ENCODE data around the gene APLP1. TPM values are rescaled to one million over a fixed set of nuclear protein-coding genes. Genes with fewer than 3 reads are reported as not detected.
A peak's percentile ranks its signal among the peaks of the same experiment; 100 is the strongest.

Gene APLP1
- total RNA-seq, 6 experiments from 2014 or later = 0.27 to 1.5 (median 0.37) TPM; not detected in 3

GRCh38 chr19:35858311-35858710 lies 10.1 kb upstream of the APLP1 start:
- no peaks in the 10 kb centered on the region for H3K36me3 ChIP-seq
- H3K27me3 ChIP-seq = peaks cover 0 to 12% of the 10 kb centered on the region in 2 donors
- no peak for DNase-seq
- WGBS (ENCODE audit: insufficient coverage, low coverage, low lambda C conversion rate, missing lambda C conversion rate) = no CpG with 5 or more reads among the region's 6 CpGs
- no peaks in the 10 kb centered on the region for H3K9me3 ChIP-seq
- no peak for TF ChIP-seq POLR2A (IDR thresholded peaks at IDR 0.05)
- TF ChIP-seq, protein P1, sequence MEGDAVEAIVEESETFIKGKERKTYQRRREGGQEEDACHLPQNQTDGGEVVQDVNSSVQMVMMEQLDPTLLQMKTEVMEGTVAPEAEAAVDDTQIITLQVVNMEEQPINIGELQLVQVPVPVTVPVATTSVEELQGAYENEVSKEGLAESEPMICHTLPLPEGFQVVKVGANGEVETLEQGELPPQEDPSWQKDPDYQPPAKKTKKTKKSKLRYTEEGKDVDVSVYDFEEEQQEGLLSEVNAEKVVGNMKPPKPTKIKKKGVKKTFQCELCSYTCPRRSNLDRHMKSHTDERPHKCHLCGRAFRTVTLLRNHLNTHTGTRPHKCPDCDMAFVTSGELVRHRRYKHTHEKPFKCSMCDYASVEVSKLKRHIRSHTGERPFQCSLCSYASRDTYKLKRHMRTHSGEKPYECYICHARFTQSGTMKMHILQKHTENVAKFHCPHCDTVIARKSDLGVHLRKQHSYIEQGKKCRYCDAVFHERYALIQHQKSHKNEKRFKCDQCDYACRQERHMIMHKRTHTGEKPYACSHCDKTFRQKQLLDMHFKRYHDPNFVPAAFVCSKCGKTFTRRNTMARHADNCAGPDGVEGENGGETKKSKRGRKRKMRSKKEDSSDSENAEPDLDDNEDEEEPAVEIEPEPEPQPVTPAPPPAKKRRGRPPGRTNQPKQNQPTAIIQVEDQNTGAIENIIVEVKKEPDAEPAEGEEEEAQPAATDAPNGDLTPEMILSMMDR (IDR thresholded peaks at IDR 0.05) = no peak
- H3K4me3 ChIP-seq = no peak overlapping the region
- intact Hi-C loops (cut with DNase I) = no loop called here
- H3K27ac ChIP-seq = no peak overlapping the region
- no peak for ATAC-seq
- H3K4me1 ChIP-seq = peaks cover 0 to 10% (median 2%) of the 10 kb centered on the region in 4 donors

- 68% methylated on average over 4 of the region's 4 CpGs for WGBS (ENCODE audit: insufficient coverage, low coverage, low lambda C conversion rate, missing lambda C conversion rate)
- intact Hi-C loops (cut with DNase I) = no loop called here
- Histone ChIP-seq H3K4me1 (peaks cover 0 to 10% (median 2%) of the 10 kb centered on the region in 4 donors), H3K36me3 (no peaks in the 10 kb centered on the region), H3K9me3 (no peaks in the 10 kb centered on the region), H3K27ac (no peak overlapping the region), H3K27me3 (peaks cover 0 to 12% of the 10 kb centered on the region in 2 donors), H3K4me3 (no peak overlapping the region)
- ATAC-seq (no peak), DNase-seq (no peak)
- TF ChIP-seq POLR2A (IDR thresholded peaks at IDR 0.05) = no peak
- TF ChIP-seq, protein P1 (IDR thresholded peaks at IDR 0.05) = no peak
These were observed 9.0 kb upstream of the APLP1 start for GRCh38 chr19:35859414-35859813.

DNA sequence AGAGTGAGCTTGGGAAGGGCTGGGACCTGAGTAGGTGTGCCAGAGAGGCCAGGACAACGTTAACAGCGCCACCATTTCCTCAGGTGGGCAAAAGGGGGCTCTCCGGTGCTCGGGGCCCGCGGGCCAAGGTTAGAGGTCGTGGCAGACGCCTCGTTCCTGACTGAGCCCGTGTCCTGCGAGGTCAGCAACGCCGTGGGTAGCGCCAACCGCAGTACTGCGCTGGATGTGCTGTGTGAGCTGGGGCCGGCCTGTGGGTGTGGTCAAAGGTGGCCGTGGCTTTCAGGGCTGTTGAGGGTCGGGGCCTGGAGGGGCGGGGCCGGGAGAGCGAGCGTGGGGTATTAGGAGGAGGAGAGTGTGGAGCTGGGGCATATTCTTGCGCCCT lies 7.9 kb upstream of the APLP1 start:
- ATAC-seq = no peak
- peaks cover 0 to 10% (median 2%) of the 10 kb centered on the region in 4 donors for H3K4me1 ChIP-seq
- intact Hi-C loops (cut with DNase I) = no loop called here
- H3K27ac ChIP-seq = no peak overlapping the region
- H3K4me3 ChIP-seq = no peak overlapping the region
- H3K36me3 ChIP-seq = no peaks in the 10 kb centered on the region
- 4% methylated on average over 12 of the region's 24 CpGs for WGBS (ENCODE audit: insufficient coverage, low coverage, low lambda C conversion rate, missing lambda C conversion rate)
- H3K27me3 ChIP-seq = peaks cover 0 to 12% of the 10 kb centered on the region in 2 donors
- no peaks in the 10 kb centered on the region for H3K9me3 ChIP-seq
- no peak for TF ChIP-seq POLR2A (IDR thresholded peaks at IDR 0.05)
- TF ChIP-seq, protein P1 (IDR thresholded peaks at IDR 0.05) = no peak
- DNase-seq = peak in 1 of 3 donors; percentile 43

DNA sequence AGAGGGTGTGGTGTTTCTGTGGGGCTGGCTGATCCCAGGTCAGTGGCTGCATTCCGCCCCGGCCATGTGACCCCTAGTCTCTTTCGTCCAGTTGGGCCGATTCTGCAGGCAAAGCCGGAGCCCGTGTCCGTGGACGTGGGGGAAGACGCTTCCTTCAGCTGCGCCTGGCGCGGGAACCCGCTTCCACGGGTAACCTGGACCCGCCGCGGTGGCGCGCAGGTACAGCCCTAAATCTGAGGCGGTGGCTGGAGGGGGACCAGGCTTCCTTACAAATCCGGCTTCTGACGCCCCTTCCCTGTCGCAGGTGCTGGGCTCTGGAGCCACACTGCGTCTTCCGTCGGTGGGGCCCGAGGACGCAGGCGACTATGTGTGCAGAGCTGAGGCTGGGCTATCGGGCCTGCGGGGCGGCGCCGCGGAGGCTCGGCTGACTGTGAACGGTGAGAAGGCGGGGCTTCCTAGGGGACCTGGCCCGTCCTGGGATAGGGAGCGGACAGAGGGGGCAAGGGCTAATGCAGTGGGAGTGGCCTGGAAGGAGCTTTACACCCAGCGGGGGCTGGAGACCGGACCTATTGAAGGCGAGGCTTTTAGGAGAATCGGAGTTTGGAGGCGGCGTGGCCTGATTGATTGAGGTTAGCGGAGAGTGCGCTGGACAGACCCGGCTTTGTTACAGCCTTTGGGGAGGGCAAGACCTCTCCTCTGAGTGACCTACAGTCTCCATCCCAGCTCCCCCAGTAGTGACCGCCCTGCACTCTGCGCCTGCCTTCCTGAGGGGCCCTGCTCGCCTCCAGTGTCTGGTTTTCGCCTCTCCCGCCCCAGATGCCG lies 7.3 kb upstream of the APLP1 start:
- H3K36me3 ChIP-seq = no peaks in the 10 kb centered on the region
- peaks cover 0 to 9% (median 2%) of the 10 kb centered on the region in 4 donors for H3K4me1 ChIP-seq
- H3K9me3 ChIP-seq = no peaks in the 10 kb centered on the region
- H3K4me3 ChIP-seq = no peak overlapping the region
- peak in 1 of 3 donors; percentile 40 for DNase-seq
- intact Hi-C loops (cut with DNase I) = no loop called here
- ATAC-seq = peak; percentile 42 to 71 (median 62)
- WGBS (ENCODE audit: insufficient coverage, low coverage, low lambda C conversion rate, missing lambda C conversion rate) = 7% methylated on average over 11 of the region's 55 CpGs
- H3K27ac ChIP-seq = no peak overlapping the region
- H3K27me3 ChIP-seq = peaks cover 0 to 11% of the 10 kb centered on the region in 2 donors
- TF ChIP-seq, protein P1 (IDR thresholded peaks at IDR 0.05) = no peak
- no peak for TF ChIP-seq POLR2A (IDR thresholded peaks at IDR 0.05)

Data from right lobe of liver (tissue), 6 donors.